ENCODE measurements around the gene RD3L.

RD3L gene

GRCh38 chr14:103894034-103894722 lies 48.2 kb downstream of the RD3L start:
- DNase-seq (ENCODE audit: low spot score), result no peak

DNA sequence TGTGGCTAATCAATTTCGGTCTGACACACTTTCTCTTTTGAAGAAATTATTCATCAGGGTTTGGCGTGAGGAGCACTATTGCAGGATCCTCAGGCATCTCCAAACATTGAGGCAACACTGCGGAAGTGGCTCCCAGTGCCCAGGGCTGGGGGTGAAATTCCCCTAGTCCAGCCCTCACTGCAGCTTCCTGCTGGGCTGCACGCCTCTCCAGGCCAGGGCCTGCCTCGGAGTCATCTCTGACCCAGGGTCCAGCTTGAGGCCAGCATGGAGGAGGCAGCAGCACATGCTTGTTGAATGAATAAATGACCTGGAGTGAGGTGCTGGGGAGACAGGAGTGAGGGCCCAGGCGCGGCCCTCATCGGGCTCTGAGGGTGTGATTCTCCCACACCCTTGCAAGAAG lies 50.1 kb downstream of the RD3L start:
- no peak for DNase-seq (ENCODE audit: low spot score)

DNA sequence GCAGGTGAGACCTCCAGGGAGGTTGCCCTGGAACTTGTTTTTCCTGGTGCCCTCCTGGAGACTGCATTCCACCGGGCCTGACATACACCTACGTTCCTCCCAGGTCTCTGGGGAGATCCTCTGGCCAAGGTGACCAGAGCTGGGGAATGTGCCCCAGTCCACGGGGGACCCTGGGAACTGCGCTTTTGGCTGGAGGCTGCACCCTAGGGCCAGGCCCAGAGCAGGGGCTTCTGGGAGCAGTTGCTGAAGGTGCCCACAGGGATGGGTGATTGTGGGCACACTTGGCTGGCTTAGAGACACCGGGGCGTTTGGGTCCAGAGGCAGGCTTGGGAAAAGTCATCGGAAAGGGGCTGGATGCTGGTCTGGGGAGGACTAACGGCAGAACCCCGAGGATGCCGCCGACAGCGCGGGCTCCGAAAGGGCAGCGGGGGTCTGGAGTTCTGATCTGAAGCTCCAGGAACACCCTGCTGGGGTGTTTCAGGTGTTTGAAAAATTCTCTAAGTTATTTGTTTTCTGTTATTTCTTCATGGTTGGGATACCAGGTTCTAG lies 50.6 kb downstream of the RD3L start:
- DNase-seq (ENCODE audit: low spot score), result no peak

- DNase-seq (ENCODE audit: low spot score), result no peak
Measured at GRCh38 chr14:103890821-103891666, 51.3 kb downstream of the RD3L start.
